Measurements from ENCODE around the gene BCL2L14. TPM values are rescaled to one million over a fixed set of nuclear protein-coding genes. Genes with fewer than 3 reads are reported as not detected.

BCL2L14 gene
- total and polyA plus RNA-seq, 2 of the 13 experiments (the other 11 are each of a cell fraction or from before 2014, with no cell fraction given), result 0.11 TPM; not detected in 1

- TF ChIP-seq STAG1 (CRISPR knock-in tag; IDR thresholded peaks at IDR 0.05) (peak; percentile 86), SALL2 (CRISPR knock-in tag; IDR thresholded peaks at IDR 0.05) (no peak), ELF1 (CRISPR knock-in tag; IDR thresholded peaks at IDR 0.05) (peak; percentile 80), SRY (CRISPR knock-in tag; IDR thresholded peaks at IDR 0.05) (no peak), LCORL (IDR thresholded peaks at IDR 0.05) (no peak), LCORL (CRISPR knock-in tag; IDR thresholded peaks at IDR 0.05) (peak; percentile 29; the same call in 1 of the 2 replicates), HNRNPL (IDR thresholded peaks at IDR 0.05; ENCODE audit: low read depth, low read length) (0 out of 2 replicates have a peak, but pooled peaks have one; percentile 54), ARID4A (CRISPR knock-in tag; IDR thresholded peaks at IDR 0.05; ENCODE audit: borderline replicate concordance) (peak; percentile 35; the same call in 1 of the 2 replicates), ZMYM3 (CRISPR knock-in tag; IDR thresholded peaks at IDR 0.05) (peak; percentile 91; the same call in 1 of the 2 replicates), CSRNP2 (CRISPR knock-in tag; conservative IDR thresholded peaks at IDR 0.05; ENCODE audit: low read depth) (no peak), NFAT5 (CRISPR knock-in tag; IDR thresholded peaks at IDR 0.05) (no peak), CAMTA2 (CRISPR knock-in tag; IDR thresholded peaks at IDR 0.05; ENCODE audit: borderline replicate concordance) (no peak), ZNF253 (CRISPR knock-in tag; IDR thresholded peaks at IDR 0.05; ENCODE audit: borderline replicate concordance) (no peak), ZNF597 (CRISPR knock-in tag; IDR thresholded peaks at IDR 0.05) (no peak), SMAD9 (CRISPR knock-in tag; IDR thresholded peaks at IDR 0.05) (no peak)
Observed at GRCh38 chr12:12081836-12082497, 11.2 kb downstream of the BCL2L14 start (continued).
